GOT3 (cell line): ENCODE measurements around the gene AMPD3.
"Not testable (repeated sequence)": the region's sequence is repeated elsewhere in the genome, so short reads cannot be mapped to it uniquely, and the experiment has no call there.

Experiments used
- DNase-seq: peaks from one replicate; lab custom pipeline; 2025; ENCODE audit warnings: mixed read lengths; lab: John Stamatoyannopoulos, UW

The AMPD3 gene

DNA sequence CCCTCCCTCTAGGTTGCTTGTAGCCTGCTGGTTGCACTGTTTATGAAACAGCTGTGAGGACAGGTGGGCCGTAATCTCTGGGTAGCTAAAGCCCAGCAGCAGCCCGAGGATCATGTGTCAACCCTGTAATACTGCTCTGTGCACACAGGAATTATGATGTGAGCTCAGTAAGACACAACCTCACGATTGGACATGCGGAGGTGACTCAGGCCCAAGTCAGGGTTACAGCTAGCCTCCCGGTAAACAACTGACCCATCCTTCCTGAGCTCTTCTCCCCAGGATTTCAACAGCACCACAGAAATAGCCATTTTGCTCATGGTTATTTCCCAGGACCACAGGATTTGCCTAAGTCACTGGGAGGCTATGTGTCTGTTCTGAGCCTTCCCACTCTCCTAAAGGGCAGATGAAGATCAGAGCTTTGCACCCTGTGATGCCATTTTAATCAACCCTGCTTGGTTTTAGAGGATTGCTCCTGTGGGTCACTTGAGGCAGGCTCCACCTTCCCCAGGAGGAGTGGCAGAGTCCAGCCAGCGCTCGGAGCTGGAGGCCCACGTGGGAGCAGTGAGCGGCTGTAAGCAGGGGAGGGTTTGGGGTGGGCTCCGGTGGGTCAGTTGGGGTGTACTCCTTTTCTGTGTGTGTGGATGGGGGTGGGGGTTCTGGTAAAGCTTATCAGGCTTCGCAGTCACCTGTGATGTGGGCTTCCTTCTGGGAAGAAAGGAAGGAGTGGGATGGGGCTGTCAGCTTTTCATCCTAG lies at the start of gene AMPD3:
Gene AMPD3, plus strand, starts transcription at position 387 of the 754 bp plus-strand sequence. CDS start 6,256 bp downstream, outside the sequence.
- DNase-seq = peak; percentile 10

DNA sequence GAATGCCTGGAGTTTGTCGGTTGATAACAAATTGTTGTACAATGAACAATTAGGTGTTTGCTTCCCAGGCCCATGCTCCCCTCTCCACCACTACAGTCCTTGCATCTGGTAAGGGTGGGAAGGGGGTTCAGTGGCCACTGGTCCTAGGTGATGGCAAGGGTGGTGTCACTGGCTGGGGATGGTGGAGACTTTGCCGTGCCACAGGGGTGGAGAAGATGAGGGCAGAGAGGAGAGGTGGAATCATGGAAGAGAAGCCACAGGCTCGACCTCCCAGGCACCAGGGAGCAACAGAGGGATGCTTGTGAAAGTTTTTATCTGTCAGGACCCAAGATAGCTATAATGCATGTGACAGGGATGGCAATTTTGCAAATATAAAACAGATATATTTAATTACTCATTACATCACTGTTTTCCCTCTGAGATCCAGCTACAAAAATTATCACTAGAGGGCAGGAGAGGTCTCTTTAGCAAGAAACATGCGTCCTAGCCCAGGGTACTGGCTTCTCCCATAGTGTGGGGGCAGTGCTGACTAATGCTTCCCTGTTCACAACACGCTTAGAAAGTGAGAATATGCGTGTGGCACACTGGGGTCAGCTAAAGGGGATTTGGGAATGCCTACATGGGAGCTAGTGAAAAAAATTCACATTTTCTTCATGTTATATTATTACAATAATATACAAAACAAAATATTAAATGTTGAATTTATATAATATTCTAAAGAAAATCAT lies 49.0 kb upstream of the AMPD3 start:
- DNase-seq = no peak

DNA sequence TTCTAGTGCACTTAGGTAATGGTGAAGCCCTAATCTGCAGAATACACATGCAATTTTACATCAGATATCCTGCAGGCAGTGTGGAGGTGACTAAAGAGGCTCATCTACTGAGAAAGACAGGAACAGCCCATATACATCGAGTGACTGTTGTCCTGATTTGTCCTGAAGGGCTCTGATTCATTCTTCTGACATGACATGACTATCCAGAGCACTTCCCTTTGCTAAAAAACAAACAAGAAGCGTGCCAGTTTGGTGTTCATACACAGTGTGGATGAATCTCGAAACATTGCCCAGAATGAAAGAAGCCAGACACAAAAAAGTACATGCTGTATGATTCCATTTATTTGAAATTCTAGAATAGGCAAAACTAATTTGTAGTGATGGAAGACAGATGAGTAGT lies 48.0 kb upstream of the AMPD3 start:
- DNase-seq = no peak

DNA sequence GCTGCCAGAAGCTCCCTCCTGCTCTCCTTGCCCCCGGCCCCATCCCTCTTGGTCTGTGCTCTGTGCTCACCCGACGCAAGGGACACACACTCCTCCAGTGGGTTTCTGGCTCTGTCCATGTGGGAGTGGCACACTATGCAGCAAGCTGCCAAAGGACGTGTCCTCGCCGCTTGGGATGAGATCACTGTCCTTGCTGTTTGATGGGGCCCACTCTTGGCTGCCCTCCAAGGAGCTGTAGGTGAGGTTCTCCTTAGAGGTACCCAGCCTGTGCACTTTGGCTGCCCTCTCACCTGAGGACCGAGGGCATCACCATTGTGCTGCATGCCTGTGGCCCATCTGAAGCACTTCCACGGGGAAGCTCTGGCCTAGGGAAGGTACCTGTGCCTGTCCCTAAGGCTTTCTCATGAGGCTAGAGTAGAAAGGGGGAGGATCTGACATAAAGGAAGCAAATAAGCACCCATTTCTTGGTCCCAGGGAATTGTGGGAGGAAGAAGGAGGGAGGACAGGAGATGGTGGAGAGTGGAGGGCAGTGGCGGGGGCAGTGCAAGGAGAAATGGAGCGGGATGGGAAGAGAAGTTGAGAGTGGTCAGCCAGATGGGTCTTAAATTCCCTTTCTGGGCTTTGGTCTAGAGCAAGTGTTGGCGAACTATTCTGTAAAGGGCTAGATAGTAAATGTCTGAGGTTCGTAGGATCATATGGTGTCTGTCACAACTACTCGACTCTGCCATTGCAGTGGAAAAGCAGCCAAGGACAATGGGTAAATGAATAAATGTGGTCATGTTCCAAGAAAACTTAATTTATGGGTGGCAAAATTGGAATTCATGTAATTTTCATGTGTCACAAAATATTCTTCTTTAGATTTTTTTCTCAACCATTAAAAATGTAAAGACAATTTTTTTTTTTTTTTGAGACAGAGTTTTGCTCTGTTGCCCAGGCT lies 47.0 kb upstream of the AMPD3 start:
- DNase-seq = no peak

DNA sequence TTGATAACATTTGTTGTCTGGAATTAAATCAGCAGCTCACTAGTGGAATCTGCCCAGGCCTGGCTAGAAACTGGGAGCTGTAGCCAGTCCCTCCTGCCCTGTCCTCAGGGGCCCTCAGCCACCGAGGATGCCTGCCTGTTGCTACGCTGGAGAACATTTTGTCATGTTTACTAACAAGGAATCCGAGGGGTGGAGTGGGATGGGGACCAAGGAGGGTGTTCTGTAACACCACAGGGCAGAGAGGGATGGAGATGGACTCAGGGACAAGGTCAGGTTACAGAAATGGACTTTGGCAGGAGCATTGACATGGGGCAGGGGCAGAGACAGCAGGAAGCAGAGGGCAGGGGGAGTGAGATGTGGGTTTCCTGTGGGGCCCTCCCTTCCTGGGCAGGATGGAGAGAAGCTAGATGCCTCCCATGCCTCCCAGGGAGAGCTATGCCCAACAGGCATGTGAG lies 45.8 kb upstream of the AMPD3 start:
- DNase-seq = no peak

DNA sequence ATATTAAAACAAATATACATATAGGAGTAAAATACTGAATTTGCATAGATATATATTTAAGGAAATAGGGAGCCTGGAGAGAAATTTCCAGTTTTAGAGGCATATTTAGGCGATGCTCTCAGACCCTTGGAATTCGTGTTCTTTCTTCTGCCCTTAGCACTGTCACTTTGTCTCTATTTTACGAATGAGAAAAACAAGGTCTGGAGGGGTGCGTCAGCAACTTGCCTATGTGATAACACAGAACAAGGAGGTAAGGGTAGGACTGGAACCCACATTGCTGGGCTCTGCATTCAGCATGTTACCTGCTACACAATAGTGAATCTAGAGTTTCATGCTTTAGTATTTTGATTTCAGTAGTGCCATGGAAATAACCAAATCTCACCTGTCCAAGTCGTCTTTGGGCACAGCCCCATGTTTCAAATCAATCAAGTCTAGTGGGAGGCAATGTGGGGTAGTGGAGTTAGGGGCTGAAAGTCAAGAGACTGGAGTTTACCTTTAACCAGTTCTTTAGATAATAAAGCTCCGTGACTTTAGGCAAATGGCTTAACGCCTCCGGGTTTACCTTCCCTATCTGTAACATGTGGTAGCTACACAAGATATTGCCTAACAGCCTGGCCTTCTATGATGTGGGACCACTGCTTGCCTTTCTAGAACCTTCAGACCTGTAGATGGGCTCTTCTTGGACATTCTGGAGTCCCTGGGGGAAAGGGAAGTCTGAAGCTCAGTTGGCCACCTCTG lies 44.8 kb upstream of the AMPD3 start:
- DNase-seq = no peak

DNA sequence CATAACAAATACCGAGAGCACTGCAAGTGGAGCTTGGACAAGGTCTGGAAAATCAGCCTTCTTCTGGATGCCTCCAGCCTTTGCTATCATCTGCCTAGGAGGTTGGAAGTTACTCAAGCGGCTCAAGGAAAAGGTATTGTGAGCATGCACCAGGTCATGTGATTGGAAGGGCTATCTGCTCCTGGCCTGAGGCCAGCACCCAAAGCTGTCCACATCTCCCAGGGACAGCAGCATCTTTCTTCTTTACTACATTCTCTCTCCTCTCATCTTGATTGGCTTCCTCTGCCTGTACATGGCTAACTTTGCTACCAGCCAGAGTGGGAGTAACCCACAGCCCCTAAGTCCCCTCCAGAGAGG lies 44.2 kb upstream of the AMPD3 start:
- DNase-seq = no peak

DNA sequence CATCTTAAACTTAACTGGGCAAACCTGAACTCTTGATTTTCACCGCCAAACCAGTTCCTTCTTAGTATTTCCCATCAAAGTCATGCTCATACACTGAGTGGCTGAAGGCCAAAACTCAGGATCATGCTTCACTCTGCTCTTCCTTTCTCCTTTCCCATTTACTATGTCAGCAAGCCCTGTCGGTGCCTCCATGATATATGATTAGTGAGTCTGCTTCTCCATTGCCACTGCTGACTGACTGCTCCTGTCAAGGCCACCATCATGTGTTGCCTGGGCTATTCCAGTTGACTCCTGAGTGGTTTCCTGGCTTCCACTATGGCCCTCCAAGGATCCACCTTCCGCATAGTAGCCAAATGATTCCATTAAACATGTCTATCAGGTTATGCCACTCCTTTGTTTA lies 42.8 kb upstream of the AMPD3 start:
- DNase-seq = no peak

DNA sequence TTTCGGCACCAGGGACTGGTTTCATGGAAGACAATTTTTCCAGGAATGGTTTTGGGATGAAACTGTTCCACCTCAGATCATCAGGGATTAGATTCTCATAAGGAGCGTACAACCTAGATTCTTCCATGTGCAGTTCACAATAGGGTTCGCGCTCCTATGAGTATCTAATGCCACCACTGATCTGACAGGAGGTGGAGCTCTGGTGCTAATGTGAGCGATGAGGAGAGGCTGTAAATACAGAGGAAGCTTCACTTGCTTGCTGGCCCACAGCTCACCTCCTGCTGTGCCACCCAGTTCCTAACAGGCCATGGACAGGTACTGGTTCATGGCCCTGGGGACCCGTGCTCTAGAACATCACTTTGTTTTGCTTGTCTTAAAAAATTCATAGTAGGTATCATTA lies 41.8 kb upstream of the AMPD3 start:
- DNase-seq = no peak

DNA sequence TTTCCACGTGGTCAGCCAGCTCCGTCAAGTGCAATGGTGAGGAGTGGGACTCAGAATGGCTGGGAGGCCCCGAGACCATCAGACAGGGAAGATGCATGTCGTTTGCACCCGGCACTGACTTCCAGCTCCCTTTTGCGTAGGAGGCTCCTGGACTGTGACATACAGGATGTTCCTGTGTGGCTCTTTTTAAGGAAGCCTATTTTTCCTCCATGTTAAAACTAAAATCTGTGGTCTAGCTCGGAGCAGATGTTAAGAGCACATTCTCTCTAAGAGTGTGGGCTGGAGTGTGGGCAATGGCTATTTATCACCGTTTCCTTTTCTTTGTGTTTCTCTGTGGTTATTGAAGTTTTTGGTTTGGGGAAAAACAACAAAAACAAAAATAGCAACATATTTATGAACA lies 40.9 kb upstream of the AMPD3 start:
- DNase-seq = no peak

DNA sequence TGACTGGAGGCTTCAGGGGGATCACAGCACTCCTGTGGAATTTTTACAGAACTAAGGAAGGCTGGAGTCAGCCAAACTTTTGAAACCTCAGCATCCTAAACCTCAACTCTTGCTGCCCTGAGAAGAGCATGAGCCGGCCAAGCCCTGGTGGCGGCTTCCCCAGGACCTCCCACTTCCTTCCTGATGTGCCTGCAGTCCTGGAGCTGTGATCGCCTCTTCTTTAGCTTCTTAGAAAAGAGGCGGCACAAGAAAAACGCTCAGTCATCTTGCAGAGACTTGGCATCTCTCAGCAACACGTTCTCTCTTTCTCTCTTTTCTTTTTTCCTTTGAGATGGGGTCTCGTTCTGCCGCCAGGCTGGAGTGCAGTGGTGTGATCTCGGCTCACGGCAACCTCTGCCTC lies 40.4 kb upstream of the AMPD3 start:
- no peak for DNase-seq

DNA sequence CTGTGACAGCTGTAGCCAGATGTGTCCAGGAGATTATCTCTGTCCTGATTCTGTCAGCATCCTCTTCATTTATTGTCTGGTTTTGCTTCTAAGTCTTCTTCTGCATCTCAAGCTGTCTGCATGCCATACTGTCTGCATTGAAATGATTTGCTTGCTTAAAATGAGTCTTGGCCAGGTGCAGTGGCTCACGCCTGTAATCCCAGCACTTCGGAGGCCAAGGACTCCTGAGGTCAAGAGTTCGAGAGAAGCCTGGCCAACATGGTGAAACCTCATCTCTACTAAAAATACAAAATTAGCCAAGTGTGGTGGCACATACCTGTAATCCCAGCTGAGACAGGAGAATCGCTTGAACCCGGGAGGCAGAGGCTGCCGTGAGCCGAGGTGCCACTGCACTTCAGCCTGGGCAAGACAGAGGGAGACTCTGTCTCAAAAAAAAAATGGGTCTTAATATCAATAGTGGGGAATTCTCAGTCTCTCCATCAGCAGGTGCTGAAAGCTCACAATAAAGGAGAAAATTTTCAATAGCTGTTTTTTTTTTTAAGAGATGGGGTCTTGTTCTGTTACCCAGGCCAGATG lies 39.2 kb upstream of the AMPD3 start:
- no peak for DNase-seq

DNA sequence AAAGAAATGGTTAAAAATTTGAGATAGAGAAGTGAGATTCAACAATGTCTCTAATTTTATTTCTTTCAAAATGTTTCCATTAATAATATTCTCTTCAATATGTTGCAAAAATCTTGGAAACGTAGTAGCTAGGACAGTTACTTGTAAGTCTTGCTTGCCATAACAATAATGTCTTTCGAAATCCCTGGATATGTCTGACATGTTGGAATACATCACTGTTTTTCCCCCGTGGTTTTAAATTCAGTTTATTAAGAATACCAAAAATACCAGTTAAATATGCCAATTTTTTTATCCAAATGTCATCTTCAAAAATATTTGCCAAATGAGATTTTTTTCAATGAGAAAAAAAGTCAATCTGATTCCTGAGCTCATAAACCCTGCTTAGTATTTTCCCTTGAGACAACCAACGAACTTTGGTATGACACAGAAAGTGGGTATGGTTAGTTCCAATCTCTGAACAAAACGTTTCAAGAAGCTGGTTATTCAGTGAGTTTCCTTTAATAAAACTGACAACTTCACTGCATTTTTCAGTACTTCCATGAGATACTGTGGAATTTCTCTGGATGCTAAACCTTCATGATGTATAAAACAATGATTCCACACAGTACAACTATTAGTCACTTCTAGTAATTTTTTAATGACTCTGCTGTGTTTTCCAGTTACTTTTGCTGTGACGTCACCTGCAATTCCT lies 36.7 kb upstream of the AMPD3 start:
- no peak for DNase-seq

DNA sequence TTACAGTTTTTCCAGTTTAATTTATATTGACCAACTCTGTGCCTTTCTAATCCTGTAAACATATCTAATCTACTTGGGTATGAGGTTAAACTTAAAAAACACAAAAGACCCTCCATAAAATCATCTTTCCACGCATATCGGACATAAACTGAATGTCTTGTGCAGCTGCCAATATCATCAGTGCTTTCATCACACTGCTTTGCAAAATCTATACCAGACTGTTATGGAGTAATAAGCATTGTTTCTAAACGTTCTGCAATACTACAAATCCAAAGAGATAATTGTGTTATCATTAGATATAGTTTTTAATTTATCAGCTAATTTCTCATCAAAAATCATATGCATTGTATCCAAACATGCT lies 36.1 kb upstream of the AMPD3 start:
- DNase-seq = no peak

DNA sequence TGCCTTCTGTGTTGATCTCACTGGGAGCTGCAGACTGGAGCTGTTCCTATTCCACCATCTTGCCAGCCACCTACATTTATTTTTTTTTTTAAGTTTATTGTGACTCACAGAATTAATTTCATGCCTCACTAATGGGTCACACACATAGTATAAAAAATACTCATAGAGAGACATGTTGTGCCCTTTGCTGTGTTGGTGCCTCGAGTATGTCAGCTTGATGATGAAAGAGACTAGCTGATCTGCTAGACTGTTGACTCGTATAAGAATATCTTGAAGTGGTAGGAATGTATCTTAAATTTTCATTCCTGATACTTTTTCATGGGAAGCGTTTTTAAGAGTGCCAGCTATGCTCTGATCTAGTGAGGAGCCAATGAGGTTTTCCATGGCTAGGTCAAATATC lies 28.6 kb upstream of the AMPD3 start:
- DNase-seq = no peak

DNA sequence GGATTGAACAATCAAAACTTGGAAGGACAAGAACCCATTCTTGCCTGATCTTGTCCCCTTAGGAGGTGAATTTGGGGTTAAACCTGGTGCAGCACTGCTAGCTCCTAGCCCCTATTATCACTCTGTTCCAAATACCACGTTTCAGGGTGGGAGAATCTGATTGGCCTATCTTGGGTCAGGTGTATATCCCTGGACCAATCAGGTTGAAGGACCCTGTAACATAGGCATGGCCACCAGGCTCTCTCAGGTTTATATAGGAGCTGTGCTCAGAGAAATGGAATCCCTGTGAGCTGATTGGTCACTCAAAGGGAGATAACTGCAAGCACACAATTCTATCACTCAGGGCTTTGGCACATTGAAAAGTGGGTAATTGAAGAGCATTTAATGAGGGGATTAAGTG lies 26.6 kb upstream of the AMPD3 start:
- no peak for DNase-seq

DNA sequence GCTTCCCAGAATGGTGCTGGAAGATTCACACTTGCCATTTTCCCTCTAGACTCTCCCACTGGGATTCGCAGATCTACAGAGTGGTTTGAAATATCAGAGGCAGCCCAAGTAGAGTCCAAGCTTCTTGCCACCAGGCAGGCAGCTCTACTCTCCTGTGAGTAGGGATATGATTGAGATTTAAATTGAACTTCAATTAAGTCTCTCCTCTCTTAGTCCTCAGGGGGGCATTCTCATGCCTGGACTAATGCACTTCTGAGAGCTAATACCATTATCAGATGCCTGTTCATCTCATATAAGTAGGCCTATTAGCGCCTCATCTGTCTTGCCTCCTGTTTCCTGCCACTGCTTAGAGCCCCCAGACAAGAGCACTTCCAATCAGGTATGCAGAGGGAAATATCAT lies 25.5 kb upstream of the AMPD3 start:
- DNase-seq = no peak

DNA sequence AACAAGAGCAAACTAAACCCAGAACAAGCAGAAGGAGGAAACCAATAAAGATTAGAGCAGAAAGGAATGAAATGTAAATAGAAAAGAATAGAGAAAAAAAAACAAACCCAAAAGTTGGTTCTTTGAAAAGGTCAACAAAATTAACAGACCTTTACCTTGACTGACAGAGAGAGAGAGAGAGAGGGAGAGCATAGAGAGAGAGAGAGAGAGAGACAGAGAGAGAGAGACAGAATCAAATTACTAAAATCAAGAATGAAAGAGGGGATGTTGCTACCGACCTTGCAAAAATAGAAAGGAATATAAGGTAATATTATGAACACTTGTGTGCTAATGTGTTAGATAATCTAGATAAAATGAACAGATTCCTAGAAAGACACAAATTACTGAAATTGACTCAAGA lies 22.6 kb upstream of the AMPD3 start:
- DNase-seq = no peak

DNA sequence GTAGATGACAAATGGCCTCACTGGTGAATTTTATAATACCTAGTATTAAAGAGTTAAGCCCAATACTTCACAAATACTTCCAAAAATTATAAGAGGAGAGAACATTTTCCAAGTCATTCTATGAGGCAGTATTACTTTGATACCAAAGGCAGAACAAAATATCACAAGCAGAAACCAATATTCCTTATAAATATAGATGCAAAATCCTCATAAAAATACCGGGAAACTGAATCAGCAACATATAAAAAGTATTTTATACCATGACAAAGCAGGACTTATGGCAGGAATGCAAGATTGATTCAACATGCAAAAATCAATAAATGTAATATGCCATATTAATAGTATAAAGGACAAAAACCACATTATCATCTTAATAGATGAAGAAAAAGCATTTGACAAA lies 22.1 kb upstream of the AMPD3 start:
- no peak for DNase-seq

DNA sequence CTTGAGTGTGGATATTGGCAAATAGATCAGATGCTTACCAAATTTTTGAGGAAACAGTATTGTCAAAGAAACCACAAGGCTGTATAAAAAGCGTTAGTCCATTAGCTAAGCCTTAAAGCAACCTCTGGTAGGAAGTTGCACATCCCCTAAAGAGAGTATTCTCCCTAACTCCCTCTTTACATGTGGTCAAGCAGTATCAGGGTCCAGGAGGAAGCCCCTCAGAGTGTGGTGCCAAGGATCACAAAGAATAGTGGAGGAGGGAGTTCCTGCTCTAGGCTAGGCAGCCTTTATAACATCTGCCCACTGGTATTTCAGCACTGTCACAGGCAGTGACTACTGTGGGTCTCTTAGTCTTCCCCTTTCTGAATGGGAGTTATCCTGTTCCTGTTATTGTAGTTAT lies 18.8 kb upstream of the AMPD3 start:
- no peak for DNase-seq

DNA sequence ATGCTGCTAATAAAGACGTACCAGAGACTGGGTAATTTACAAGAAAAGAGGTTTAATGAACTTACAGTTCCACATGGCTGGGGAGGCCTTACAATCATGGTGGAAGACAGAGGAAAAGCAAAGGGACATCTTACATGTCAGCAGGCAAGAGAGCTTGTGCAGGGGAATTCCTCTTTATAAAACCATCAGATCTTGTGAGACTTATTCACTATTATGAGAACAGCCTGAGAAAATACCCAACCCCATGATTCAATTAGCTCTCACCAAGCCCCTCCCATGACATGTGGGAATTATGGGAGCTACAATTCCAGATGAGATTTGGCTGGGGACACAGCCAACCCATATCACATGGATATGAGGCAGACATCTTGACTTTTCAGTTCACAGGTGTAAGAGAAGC lies 18.4 kb upstream of the AMPD3 start:
- not testable (repeated sequence) for DNase-seq
